Superior temporal gyrus (tissue), 1 donor: Measurements from ENCODE around the gene PACSIN2.

Source experiments
- DNase-seq: peaks from one replicate; pipeline ENCODE4 v3.0.0-alpha.2; 2016; ENCODE audit errors: extremely low spot score

Gene PACSIN2

DNA sequence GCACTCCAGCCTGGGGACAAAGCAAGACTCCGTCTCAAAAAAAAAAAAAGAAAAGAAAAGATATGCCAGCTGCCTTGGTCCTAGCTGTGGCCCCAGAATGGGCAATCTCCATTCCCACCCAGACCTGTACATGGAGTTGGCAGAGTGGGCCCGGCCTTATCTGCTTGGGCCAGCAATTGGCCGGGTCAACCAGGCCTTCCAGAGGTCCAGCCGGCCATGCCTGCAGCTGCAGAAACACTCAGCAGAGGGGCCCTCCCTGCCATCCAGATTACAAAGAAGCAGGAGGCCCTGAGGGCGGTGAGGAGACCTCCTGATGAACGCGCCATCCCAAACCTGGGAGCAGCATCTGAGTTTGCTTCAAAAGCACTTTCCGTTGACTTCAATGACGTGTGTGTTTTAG, 131.0 kb downstream of the PACSIN2 start:
- DNase-seq, result no peak

DNA sequence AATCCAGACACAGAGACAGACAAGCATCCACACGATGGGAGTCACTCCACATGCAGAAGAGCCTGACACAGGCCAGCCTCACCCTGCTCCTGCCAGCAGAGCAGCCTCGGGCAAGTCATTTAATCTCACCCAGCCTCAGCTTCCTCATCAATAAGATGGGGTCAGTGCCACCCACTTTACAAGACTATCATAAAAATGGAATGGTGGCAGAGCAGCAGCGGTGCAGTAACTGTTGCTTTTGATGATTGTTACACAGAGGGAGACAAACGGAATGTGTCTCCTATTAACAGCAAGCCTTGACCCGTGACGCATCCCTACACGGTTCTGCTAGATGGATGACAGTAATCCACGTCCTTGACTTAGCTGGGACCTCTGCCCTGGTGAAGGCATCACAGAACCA, 131.8 kb downstream of the PACSIN2 start:
- DNase-seq, result no peak

DNA sequence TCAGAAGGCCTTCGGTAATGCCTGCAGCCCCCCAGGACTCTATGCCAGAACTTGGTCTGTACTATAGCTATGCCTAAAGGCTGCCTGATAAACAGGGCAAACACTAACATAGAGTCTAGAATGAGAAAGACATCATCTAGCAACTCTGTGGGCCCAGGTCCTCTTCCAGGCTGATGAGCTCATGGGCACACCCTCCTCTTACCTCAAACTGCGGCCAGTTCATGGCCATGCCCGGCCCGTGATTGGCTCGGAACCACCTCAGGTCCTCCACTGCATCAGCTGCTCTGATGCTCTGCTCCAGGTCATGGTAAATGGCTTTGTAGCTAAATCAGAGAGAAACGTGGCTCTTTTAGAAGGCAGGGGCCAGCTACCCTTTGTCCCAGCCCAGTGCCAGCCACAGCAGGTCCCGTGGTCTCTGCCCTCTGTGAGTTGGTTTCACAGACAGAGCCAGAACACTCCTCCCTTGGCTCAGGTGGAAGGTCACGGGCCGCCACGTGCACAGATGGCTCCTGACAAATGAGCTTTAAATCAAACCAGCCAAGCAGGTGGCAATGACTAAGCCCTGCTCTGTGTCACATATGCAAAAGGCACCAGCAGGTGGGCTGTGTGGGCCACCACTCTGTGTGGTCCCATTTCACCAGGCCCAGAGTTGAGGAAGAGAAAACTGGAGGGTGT, 132.8 kb downstream of the PACSIN2 start:
- no peak for DNase-seq

DNA sequence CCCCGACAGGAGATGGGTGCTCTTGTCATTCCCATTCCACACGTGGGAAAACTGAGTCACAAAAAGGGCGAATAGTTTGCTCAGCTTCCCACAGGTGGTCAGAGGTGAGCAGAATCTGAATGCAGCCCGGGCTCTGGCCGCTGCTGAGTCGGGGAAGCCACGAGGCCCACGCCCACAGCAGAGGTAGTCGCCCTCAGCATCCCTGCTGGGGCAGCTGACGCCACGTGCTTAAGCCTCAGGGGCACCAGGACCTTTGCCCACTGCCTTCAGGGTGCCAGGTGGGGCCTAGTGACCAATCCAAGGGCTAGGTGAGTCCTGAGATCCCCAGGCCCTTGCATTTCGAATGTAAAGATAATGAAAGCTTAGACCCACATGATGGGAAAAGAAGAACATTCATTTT, 133.7 kb downstream of the PACSIN2 start:
- DNase-seq, result no peak

DNA sequence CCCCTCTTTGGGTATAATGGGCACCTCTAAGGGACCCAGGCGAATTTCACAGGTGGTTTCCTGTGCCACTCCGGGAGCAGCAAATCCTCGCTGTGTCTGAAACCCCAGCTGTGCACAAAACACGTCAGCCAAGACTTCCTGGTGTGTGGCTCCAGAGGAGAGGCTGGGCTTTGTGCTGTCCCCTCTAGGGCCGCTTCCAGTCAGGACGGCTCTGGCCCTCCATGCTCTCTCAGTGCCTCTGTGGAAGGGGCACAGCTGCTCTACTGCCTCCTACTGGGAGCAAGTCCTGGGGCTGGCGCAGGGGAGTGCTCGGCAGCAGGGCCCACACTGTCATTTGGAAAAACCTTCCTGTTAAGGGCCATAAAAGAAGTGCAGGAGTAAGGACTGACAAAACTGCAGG, 134.1 kb downstream of the PACSIN2 start:
- DNase-seq, result no peak

DNA sequence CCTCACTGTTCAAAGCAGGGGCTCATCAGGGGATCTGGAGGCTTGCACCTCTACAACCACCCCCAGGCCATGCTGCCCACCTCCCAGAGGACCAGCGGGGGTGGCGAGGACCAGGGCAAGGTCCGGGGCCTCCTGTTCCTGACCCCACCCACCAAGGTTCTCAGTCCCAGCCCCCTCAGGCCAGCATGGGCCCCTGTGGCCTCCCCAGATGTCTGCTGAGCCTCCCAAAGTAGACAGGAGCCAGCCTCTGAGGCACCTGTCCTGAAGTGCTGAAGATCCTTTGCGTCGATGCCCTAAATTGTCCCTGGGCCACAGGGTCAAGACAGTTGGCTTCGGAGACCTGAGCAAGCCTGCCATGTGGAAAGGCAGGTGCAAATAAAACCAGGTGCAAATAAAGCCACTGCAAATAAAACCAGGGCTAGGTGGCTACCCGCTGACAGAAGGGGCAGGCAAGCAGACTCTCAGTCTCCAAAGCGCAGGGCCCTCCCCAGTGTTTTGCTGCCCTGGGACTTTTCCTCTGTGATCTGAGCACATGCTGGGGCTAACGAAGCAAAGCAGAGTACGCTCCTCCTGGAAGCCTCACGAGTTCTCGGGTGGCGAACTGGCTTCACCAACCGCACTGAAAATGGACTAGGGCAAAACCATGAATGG, 135.5 kb downstream of the PACSIN2 start:
- DNase-seq, result no peak

DNA sequence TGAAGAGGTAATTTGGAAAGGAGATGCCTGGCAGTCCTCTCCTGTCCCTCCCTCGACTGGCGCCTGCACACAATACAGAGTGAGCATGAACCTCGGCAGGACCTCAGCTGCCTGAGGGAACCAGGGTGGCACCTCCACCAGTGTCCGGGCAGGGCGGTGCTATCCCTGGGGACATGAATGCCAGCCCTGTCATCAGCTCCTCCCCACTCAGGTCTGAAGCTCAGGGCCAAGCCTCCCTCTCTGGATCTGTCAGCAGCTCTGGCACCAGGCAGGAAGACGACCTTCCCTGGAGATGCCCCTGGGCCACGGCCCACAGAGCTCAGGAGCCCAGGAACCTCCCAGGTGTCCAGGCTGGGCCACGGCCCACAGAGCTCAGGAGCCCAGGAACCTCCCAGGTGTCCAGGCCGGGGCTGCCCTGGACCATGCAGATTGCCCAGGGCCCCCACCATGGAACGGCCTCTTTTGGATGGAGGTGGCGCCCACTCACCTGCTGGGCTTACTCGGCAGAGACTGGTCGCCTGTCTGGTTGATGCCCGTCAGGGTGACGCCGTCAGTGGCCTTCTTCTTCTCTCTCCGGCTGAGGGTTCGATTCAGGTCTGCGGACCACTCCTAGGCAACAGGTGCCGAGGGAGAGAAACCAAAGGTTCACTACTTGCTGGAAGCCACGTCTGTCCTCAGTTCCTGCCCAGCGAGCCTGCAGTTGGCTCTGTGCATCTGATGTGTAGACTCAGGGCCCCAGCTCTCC, 136.2 kb downstream of the PACSIN2 start:
- no peak for DNase-seq

DNA sequence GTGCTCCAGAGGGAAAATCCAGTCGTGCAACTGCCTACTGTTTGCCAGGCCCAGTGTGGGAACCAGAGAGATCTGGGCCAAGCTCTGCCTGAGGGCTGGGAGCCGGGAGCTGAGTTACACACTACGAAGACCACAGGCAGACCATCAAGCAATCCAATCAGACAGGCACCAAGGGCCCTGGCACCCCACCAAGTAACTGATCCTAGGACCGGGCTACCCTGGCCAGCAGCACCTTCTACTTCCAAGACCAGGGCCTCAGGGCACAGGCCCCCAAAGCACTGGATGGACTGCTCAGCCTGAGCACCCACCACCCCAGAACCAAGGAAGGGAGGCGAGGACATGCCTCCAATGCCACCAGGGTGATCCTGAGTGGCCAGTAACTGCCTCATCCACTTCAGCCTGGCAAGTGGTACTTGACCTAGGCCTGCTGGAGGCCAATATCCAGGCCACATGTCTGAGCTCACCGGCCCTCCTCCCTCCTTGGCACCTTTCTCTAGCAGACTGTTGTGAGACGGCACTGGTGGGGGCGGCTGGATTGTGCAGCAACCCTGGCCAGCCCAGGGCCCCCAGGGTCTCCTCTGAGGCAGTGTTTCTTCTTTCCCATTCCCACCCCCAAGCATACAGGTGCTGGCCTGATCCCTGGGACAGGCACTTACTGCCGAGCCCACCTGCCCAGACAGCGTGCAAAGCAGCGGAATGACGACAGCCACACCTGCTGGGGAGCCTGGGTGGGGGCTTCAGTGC, 137.2 kb downstream of the PACSIN2 start:
- DNase-seq, result no peak

DNA sequence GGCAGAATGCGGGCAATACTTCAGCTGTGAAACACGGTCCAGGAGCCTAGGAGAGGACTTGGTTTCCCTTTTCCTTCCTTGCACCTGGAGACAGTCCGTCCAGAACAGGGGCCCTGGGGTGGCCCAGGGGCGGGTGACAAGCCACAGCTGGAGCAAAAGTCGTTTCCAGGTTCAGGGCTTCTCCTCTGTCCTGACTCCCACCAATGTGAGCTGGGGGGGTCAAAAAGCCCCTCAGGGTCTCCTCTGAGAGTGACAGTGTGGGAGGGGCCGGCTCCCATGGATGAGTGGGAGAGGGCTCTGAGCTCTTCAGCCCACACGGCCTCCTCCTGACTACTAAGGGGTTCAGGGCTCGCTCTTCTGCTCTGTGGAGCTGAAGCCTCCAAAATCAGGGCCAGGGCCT, 137.8 kb downstream of the PACSIN2 start:
- no peak for DNase-seq

DNA sequence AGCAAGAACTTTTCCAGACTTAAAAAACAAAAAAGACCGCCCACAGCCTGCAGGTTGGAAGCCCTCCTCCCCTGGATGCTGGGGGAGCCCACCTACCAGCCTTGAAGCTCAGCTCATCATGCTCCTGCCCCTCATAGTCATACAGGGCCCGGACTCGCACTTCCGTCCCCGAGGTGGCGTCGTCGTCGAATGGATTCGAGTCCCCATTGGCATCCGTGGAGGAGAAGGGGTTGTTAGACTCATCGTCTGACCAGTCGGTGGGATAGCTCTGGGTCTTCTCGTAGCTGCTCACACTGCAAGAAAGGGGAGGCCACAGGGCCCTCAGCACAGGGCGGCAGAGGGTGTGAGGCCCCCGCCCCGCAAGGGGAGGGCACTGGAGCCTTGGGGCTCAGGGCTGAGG, 138.9 kb downstream of the PACSIN2 start:
- DNase-seq, result no peak

DNA sequence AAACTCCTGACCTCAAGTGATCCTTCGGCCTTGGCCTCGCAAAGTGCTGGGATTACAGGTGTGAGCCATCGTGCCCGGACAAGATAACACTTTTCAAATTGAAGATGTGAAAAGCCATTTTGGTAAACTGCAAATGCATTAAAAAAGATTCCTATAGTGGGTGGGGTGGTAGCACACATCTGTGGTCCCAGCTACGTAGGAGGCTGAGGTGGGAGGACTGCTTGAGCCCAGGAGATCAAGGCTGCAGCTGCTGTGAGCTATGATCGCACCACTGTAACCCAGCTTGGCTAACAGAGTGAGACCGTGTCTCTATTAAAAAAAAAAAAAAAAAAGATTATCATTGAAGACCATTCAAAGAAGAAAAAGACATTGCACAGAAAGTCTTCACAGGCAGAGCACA, 140.9 kb downstream of the PACSIN2 start:
- DNase-seq, result no peak

DNA sequence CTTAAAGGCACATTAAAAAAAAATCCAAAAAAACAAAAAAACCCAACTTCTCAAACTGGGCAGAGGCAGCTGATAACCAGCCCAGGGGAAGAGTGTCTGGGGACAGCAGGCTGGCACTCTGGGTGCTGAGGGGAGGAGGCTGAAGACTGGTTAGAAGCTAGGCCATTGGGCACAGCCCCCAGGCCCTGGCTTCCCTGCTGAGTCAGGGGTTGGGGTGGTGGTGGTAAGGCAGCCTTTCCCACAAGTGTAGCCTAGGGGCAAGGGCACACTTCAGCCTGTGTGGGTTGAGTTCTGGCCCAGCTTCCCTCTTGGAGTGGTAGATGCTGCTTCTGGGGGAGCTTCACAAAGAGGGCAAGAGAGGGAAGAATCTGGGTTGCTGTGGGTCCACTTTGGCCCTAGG, 141.6 kb downstream of the PACSIN2 start:
- no peak for DNase-seq

DNA sequence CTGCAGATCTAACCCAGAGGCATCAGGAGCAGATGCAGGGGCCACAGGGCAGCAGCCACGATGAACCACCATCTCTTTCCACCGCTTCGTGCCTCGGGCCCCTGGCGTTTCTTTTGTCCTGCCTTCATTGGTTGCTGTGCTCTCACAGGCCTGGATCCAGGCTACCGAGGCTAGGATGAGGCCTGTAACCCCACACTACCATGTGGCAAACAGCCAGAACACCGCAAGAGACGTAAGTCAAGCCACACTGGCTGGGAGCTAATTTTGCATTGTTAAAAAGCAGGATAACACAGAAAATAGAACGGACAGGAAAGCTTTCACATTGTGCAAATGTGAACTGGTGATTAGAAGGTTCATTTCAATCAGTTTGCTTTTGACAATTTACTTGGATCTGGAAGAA, 142.1 kb downstream of the PACSIN2 start:
- DNase-seq, result no peak

DNA sequence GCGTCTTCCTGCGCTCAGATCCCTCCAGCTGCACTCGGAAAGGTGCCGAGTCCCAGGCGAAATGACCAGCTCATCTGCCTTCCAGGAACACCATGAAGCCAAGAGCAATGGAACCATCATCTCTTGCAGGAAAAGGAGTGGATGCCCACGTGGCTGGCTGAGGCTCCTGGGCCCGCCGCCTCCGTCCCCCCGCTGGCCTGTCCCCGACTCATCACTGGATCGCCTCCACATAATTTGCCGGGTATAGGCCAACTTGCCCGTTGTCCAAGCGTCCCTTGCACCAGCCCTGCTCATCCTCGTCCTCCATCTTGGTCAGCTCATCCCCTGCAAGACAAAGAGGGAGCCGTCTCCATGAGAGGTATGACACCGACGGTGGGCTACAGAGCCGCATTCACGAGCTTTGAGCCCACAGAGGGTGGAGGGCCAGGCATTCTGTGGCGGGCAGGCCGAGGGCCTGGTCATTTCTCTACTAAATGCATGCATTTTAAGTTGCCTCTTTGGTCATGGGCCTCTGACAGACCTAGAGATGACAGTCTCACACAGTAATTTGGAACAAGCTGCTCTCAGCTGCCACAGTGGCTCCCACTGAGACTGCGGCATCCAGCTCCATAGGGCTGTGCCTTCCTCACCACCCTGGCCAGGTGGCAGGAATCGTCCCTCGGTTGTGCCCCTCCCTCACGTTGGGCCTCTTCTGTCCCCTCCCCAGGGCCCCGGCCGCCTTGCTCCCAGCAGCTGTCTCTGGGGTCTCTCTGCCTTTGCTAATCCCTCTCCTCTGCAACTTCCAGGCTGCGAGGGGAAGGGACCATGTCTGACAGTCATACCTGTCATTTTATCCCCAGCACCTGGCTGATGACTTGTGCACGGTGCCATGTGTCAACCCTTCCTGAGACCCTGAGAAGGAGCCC, 143.6 kb downstream of the PACSIN2 start:
- DNase-seq, result no peak

DNA sequence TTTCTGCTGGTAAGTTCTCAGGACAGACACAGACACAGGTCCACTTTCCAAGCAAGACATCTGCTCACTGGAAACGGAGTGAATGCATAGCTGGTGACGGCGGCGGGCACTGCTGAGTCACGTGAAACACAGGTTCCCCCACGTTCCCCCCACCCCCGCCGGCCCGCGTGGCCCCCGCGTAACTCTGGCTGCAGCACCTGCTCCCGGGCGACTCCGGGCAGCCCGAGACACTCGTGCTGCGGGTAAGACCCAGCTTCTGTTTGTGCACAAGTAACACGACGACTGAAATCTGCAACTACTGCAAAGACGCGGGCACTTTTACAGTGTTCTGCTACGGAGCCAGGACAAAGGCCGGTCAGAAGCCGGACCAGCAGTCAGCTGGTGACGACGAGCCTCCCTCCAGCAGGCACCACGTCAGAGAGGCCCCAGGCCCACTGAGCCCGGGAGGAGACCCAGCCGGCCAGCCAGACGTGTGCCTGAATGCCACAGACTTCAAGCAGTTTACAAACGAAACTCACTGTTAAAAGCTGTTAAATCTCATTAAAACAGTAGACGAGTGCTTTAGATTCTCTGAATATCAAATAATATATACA, 145.0 kb downstream of the PACSIN2 start:
- DNase-seq, result no peak

DNA sequence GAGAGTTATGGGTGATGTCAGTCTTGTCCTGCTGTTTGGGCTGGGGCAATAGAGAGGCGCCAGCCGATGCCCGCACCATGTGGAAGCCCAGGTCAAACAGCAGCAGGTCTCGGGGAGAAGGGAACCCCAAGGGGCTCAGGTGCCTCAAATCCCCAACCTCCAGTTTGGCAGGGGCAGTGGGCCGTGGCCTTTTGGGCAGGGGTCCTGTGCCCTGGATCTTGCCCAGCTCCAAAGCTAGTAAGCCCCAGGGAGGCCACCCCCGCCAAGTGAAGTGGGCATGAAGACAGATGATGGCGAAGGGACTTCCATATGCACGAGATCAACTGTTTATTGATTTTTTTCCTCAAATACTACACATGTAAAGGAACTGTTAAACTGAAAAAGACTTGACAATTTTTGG, 145.5 kb downstream of the PACSIN2 start:
- DNase-seq, result no peak

DNA sequence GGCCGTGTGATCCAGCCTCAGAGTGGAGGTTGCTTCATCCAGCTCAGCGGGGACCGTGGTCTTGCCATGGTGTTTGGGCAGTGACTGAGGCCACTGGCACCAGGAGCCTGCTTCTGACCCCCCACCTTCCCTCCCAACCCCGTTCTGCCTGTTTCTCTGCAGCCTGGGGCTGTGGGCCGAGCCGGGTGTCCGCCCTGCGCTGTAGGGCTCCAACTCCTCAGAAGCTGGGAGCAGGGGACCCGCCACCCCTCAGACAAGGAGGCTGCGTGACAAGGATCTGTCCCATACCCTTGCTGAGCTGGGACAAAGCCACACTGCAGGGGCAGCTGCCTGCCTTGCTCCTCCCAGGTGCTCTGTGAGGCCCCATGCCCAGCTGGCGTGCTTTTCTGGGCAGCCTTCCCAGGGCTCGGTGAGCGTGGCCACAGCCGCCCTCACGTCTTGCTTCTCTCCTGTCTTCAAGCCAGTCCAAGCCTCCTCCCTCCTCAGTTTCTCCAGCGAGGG, 146.1 kb downstream of the PACSIN2 start:
- peak; percentile 25 for DNase-seq

DNA sequence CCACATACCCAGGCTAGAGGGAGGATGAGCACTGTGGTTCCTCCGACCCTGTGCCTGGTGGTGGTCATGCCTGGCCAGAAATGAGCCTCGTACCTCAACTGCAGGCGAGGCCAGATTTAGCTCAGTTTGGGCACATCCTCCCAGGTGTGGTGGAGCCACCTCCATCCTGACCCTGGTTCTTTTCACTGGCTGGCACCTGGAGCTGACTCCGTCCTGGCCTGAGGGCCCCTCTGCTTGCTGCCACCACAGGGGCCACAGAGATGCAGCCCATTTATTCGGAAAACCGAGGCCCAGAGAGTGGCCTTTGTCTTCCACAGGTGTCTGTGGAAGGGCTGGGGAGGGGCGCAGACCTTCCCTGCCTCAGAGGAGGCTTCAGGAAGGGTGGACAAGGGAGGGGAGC, 148.8 kb downstream of the PACSIN2 start:
- DNase-seq, result no peak

DNA sequence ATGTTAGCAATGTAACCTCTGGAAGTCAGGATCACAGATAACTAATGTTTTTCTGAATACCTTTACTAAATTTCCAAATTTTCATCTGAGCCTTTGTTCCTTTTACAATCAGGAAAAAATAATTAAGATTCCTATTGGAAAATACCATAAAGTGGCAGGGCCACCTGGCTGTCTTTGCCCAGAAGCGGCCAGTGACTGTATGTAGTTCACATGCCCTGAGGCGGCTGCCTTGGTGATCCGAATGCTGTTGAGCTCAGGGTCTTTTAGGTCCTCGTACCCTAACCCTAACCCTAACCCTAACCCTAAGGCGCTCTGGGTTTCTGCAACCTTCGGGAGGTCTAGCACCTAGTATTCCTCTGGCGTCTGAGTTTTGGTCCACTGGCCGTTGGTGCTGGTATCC, 149.4 kb downstream of the PACSIN2 start:
- no peak for DNase-seq

DNA sequence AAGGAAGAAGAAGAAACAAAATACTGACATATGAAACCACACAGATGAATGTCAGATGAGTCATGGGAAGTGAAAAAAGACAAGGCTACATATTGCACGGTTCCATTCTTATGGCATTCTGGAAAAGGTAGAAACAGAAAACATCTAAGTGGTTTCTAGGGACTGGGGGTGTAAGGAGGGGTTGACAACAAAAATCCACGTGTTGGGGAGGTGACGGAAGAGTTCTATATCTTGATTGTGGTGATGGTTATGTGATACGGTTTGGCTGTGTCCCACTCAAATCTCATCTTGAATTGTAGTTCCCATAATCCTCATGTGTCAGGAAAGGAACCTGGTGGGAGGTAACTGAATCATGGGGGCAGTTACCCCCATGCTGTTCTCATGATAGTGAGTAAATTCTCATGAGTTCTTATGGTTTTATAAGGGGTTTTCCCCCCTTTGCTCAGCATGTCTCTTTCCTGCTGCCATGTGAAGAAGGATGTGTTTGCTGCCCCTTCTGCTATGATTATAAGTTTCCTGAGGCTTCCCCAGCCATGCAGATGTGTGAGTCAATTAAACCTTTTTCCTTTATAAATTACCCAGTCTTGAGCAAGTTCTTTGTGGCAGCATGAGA, 151.5 kb downstream of the PACSIN2 start:
- DNase-seq, result no peak
